Measurements from ENCODE around the gene ZMYM3. TPM values are rescaled to one million over a fixed set of nuclear protein-coding genes. Genes with fewer than 3 reads are reported as not detected.
A peak's percentile ranks its signal among the peaks of the same experiment; 100 is the strongest.
"Not testable (repeated sequence)": the region's sequence is repeated elsewhere in the genome, so short reads cannot be mapped to it uniquely, and the experiment has no call there.

The ZMYM3 gene
- total RNA-seq, 2 experiments from 2014 or later, result 22.6 to 22.8 TPM

GRCh38 chrX:71283403-71284143 lies 29.6 kb upstream of the ZMYM3 start, which contains the start of gene NONO:
Gene NONO (plus strand): TSS chrX:71283635. CDS start chrX:71290638, 7,003 bp downstream.
- Mint-ChIP-seq H3K4me1 (peaks cover 9% of the 10 kb centered on the region), H3K4me3 (peak within 1 kb of the TSS; percentile 92), H3K9me3 (ENCODE audit: low read depth) (no peaks in the 10 kb centered on the region), H3K27ac (peak within 1 kb of the TSS; percentile 98), H3K27me3 (no peaks in the 10 kb centered on the region), H3K36me3 (ENCODE audit: low read depth) (peaks cover 23% of the 10 kb centered on the region)
- intact Hi-C loops (cut with DNase I, micrococcal nuclease), result loop anchor here (1.0 to 5.0 kb wide), 13 partner anchors 29 to 1151 kb away; partner anchors contain the start of genes SNX12 (in 2 of the 2), TAF1 (in 2 of the 2), ZMYM3 (in 2 of the 2) and CXCR3 (in 1 of the 2)
- ATAC-seq, result peak; percentile 80
- ChIA-PET CTCF (interaction anchor here (0.6 to 1.2 kb wide), 4 partner anchors 29 to 102 kb away, joined by 3 to 5 read pairs (median 4); partner anchors contain the start of genes TAF1 and ZMYM3), POLR2A (interaction anchor here (0.6 to 1.8 kb wide), 20 partner anchors 9 to 993 kb away, joined by 3 to 26 read pairs (median 4); partner anchors contain the start of genes CXorf65, MED12, OGT and RPS4X)
- peak; percentile 90 for DNase-seq

- Mint-ChIP-seq H3K27ac (peak overlapping the region; percentile 98), H3K9me3 (ENCODE audit: low read depth) (no peaks in the 10 kb centered on the region), H3K4me3 (peak overlapping the region; percentile 92), H3K4me1 (peaks cover 7% of the 10 kb centered on the region), H3K36me3 (ENCODE audit: low read depth) (peaks cover 22% of the 10 kb centered on the region), H3K27me3 (no peaks in the 10 kb centered on the region)
- DNase-seq (peak; percentile 79), ATAC-seq (peak; percentile 62)
- ChIA-PET POLR2A (interaction anchor here (0.6 to 1.8 kb wide), 18 partner anchors 10 to 994 kb away, joined by 3 to 26 read pairs (median 4); partner anchors contain the start of genes CXorf65, MED12, OGT and RPS4X), CTCF (interaction anchor here (1.0 to 1.2 kb wide), 3 partner anchors 29 to 182 kb away, joined by 3 to 4 read pairs (median 3); partner anchors contain the start of gene ZMYM3)
- intact Hi-C loops (cut with DNase I, micrococcal nuclease), result loop anchor here (1.0 to 5.0 kb wide), 13 partner anchors 28 to 1150 kb away; partner anchors contain the start of genes SNX12 (in 2 of the 2), TAF1 (in 2 of the 2), ZMYM3 (in 2 of the 2) and CXCR3 (in 1 of the 2)
These were observed 28.8 kb upstream of the ZMYM3 start for GRCh38 chrX:71282514-71283402.

GRCh38 chrX:71281300-71281699 lies 27.4 kb upstream of the ZMYM3 start:
- not testable (repeated sequence) for H3K4me1 Mint-ChIP-seq; H3K9me3 Mint-ChIP-seq (ENCODE audit: low read depth); H3K4me3 Mint-ChIP-seq; H3K27me3 Mint-ChIP-seq; DNase-seq; H3K27ac Mint-ChIP-seq; ATAC-seq
- POLR2A ChIA-PET, result interaction anchor here (0.7 kb wide), 1 partner anchor 99 kb away, joined by 3 read pairs; no protein-coding TSS in a partner anchor
- intact Hi-C loops (cut with DNase I, micrococcal nuclease), result loop anchor here (5.0 kb wide), 3 partner anchors 184 to 1149 kb away; partner anchors contain the start of genes CXCR3 (in 1 of the 2), FOXO4 (in 1 of the 2) and IGBP1 (in 1 of the 2)
- H3K36me3 Mint-ChIP-seq (ENCODE audit: low read depth), result peaks cover 20% of the 10 kb centered on the region
- CTCF ChIA-PET, result interaction anchor here (0.7 kb wide), 1 partner anchor 257 kb away, joined by 3 read pairs; no protein-coding TSS in a partner anchor

- H3K9me3 Mint-ChIP-seq (ENCODE audit: low read depth); H3K4me1 Mint-ChIP-seq; intact Hi-C loops (cut with DNase I, micrococcal nuclease); H3K27me3 Mint-ChIP-seq; H3K4me3 Mint-ChIP-seq; H3K27ac Mint-ChIP-seq; H3K36me3 Mint-ChIP-seq (ENCODE audit: low read depth); POLR2A ChIA-PET; ATAC-seq; CTCF ChIA-PET; DNase-seq: not testable (repeated sequence)
These were observed 18.4 kb upstream of the ZMYM3 start for GRCh38 chrX:71272313-71272712.

- Mint-ChIP-seq H3K4me3 (no peak overlapping the region), H3K27me3 (no peaks in the 10 kb centered on the region), H3K4me1 (no peaks in the 10 kb centered on the region), H3K9me3 (ENCODE audit: low read depth) (no peaks in the 10 kb centered on the region), H3K27ac (no peak overlapping the region), H3K36me3 (ENCODE audit: low read depth) (no peaks in the 10 kb centered on the region)
- no peak for DNase-seq
- ChIA-PET POLR2A (no interaction called here), CTCF (interaction anchor here (0.6 kb wide), 1 partner anchor 135 kb away, joined by 3 read pairs; no protein-coding TSS in a partner anchor)
- intact Hi-C loops (cut with DNase I, micrococcal nuclease), result no loop called here
- no peak for ATAC-seq
These were observed 16.0 kb upstream of the ZMYM3 start for GRCh38 chrX:71269801-71270395.

- POLR2A ChIA-PET, result interaction anchor here (0.5 kb wide), 1 partner anchor 55 kb away, joined by 3 read pairs; no protein-coding TSS in a partner anchor
- H3K9me3 Mint-ChIP-seq (ENCODE audit: low read depth); ATAC-seq; H3K36me3 Mint-ChIP-seq (ENCODE audit: low read depth); CTCF ChIA-PET; H3K4me3 Mint-ChIP-seq; H3K27ac Mint-ChIP-seq; H3K27me3 Mint-ChIP-seq; intact Hi-C loops (cut with DNase I, micrococcal nuclease); H3K4me1 Mint-ChIP-seq; DNase-seq: not testable (repeated sequence)
These were observed 14.7 kb upstream of the ZMYM3 start for GRCh38 chrX:71268624-71269023.

GRCh38 chrX:71256856-71257255 lies 2.9 kb upstream of the ZMYM3 start:
- intact Hi-C loops (cut with DNase I, micrococcal nuclease), result no loop called here
- CTCF ChIA-PET, result no interaction called here
- Mint-ChIP-seq H3K9me3 (ENCODE audit: low read depth) (no peaks in the 10 kb centered on the region), H3K27ac (no peak overlapping the region), H3K4me3 (no peak overlapping the region), H3K27me3 (no peaks in the 10 kb centered on the region), H3K36me3 (ENCODE audit: low read depth) (no peaks in the 10 kb centered on the region), H3K4me1 (peaks cover 20% of the 10 kb centered on the region)
- POLR2A ChIA-PET, result interaction anchor here (0.7 kb wide), 1 partner anchor 26 kb away, joined by 4 read pairs; the partner anchor contains the start of gene NONO
- no peak for ATAC-seq
- no peak for DNase-seq

- Mint-ChIP-seq H3K4me1 (peaks cover 26% of the 10 kb centered on the region), H3K27me3 (no peaks in the 10 kb centered on the region), H3K4me3 (no peak overlapping the region), H3K9me3 (ENCODE audit: low read depth) (no peaks in the 10 kb centered on the region), H3K27ac (no peak overlapping the region), H3K36me3 (ENCODE audit: low read depth) (peaks cover 1% of the 10 kb centered on the region)
- ATAC-seq (no peak), DNase-seq (no peak)
- POLR2A ChIA-PET, result no interaction called here
- intact Hi-C loops (cut with DNase I, micrococcal nuclease), result no loop called here
- CTCF ChIA-PET, result interaction anchor here (0.7 kb wide), 1 partner anchor 37 kb away, joined by 3 read pairs; no protein-coding TSS in a partner anchor
These were observed 2.1 kb upstream of the ZMYM3 start for GRCh38 chrX:71256051-71256450.

GRCh38 chrX:71253253-71254091 lies 468 bp downstream of the ZMYM3 start:
- CTCF ChIA-PET, result interaction anchor here (0.6 to 1.5 kb wide), 3 partner anchors 9 to 71 kb away, joined by 3 to 4 read pairs (median 4); partner anchors contain the start of gene NONO

More at GRCh38 chrX:71253253-71254091, 468 bp downstream of the ZMYM3 start:
- Mint-ChIP-seq H3K4me3 (peak overlapping the region; percentile 84), H3K4me1 (peaks cover 29% of the 10 kb centered on the region), H3K9me3 (ENCODE audit: low read depth) (no peaks in the 10 kb centered on the region), H3K36me3 (ENCODE audit: low read depth) (peaks cover 9% of the 10 kb centered on the region), H3K27ac (peak overlapping the region; percentile 83), H3K27me3 (no peaks in the 10 kb centered on the region)
- no peak for ATAC-seq
- POLR2A ChIA-PET, result interaction anchor here (1.7 kb wide), 1 partner anchor 30 kb away, joined by 8 read pairs; the partner anchor contains the start of gene NONO
- DNase-seq, result peak; percentile 60
- intact Hi-C loops (cut with DNase I, micrococcal nuclease), result loop anchor here (1.0 to 5.0 kb wide), 7 partner anchors 30 to 799 kb away; partner anchors contain the start of genes NONO (in 2 of the 2), SNX12 (in 1 of the 2) and TAF1 (in 1 of the 2)
